Spleen (tissue), 7 donors: Measurements from ENCODE around the gene TENT5D.

Experiments used
- POLR2AphosphoS5 ChIP-seq, 3 donors: sonication (generic); formaldehyde crosslinking; IDR thresholded peaks; one replicate each; pipeline ENCODE4 v1.5.1; 2017; ENCODE audit warnings: antibody characterized with exemption in 3 of 3
- TF ChIP-seq, protein P1 (sequence below), 11 experiments: fragments of 200-600 bp in 7 of 11; fragments of 450-650 bp in 4 of 11; sonication (generic) in 4 of 11; IDR thresholded peaks in 8 of 11; conservative IDR thresholded peaks in 3 of 11; 1 replicate in 7 of 11; 2 replicates in 4 of 11; pipeline versions ENCODE4 v1.4.0 to v1.8.0; 2016 to 2021; ENCODE audit warnings: antibody characterized with exemption in 11 of 11, inconsistent platforms in 4 of 11, mild to moderate bottlenecking in 1 of 11
- donor health status: DM: no; HTN: no; CAD: no; lungs with moderate emphysema.
- donor health status: DM: no; HTN: no; CAD: no.
- donor health status: DM: no; HTN: no; CAD: no.

DNA sequence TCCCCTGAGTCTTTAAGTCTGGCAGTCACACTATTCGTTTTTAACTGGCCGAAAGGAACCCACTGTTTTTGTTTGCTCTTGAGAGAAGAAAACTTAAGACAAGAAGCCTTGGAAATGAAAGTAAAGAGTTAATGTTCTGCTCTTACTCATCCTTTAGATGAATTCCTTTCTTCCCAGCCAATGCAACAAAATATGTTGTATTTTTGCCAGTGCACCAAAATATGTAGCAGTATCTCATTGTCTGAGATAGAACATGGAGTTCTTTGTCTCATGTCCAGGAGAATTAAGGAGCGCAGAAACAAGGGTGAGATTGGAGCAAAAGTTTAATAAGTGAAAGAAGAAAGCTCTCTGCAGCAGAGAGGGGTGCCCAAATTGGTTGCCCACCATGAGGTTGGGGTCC, 12.2 kb downstream of the TENT5D start:
- TF ChIP-seq, protein P1, sequence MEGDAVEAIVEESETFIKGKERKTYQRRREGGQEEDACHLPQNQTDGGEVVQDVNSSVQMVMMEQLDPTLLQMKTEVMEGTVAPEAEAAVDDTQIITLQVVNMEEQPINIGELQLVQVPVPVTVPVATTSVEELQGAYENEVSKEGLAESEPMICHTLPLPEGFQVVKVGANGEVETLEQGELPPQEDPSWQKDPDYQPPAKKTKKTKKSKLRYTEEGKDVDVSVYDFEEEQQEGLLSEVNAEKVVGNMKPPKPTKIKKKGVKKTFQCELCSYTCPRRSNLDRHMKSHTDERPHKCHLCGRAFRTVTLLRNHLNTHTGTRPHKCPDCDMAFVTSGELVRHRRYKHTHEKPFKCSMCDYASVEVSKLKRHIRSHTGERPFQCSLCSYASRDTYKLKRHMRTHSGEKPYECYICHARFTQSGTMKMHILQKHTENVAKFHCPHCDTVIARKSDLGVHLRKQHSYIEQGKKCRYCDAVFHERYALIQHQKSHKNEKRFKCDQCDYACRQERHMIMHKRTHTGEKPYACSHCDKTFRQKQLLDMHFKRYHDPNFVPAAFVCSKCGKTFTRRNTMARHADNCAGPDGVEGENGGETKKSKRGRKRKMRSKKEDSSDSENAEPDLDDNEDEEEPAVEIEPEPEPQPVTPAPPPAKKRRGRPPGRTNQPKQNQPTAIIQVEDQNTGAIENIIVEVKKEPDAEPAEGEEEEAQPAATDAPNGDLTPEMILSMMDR (IDR thresholded peaks at IDR 0.05 in 8 of 11, conservative IDR thresholded peaks at IDR 0.05 in 3 of 11), result no peak
- TF ChIP-seq POLR2AphosphoS5 (IDR thresholded peaks at IDR 0.05), result no peak
